ENCODE measurements around the gene KLK15. TPM values are rescaled to one million over a fixed set of nuclear protein-coding genes. Genes with fewer than 3 reads are reported as not detected.

The KLK15 gene
- total RNA-seq, 2 experiments from 2014 or later = not detected

DNA sequence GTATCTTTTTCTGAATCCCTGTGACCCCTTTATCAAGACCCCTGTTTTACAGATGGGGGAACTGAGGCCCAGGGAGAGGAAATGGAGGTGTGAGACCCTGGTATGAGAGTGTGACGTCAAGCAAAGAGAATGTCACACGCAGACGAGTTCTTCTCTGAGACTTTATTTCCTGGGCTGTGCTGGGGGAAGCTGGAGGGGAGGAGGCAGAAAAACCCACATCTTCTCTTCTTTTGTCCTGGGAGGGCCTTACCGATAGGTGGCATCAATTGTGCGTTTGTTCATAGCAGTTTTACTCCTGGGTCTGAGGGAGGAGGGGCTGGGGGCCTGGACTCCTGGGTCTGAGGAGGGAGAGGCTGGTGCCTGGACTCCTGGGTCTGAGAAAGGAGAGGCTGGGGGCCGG lies 4.9 kb upstream of the KLK15 start:
- H3K27ac ChIP-seq (ENCODE audit: low read depth in 1 of 2, low read length in 2 of 2) = no peak overlapping the region
- Mint-ChIP-seq H3K36me3 (ENCODE audit: low read depth) (no peaks in the 10 kb centered on the region), H3K27me3 (peaks cover 59% of the 10 kb centered on the region), H3K9me3 (no peaks in the 10 kb centered on the region), H3K27ac (no peak overlapping the region), H3K4me3 (no peak overlapping the region), H3K4me1 (ENCODE audit: low read depth) (peaks cover 12% of the 10 kb centered on the region)
- no peaks in the 10 kb centered on the region for H3K36me3 ChIP-seq (ENCODE audit: insufficient read depth, low read length)
- peaks cover 16% of the 10 kb centered on the region for H3K4me1 ChIP-seq (ENCODE audit: insufficient read depth, low read length)
- H3K27me3 ChIP-seq (ENCODE audit: control insufficient read depth in 1 of 2, insufficient read depth in 2 of 2, low read length in 2 of 2) = peaks cover 15 to 27% of the 10 kb centered on the region in 2 experiments
- intact Hi-C loops (cut with DNase I, micrococcal nuclease) = no loop called here
- no peak overlapping the region for H3K4me3 ChIP-seq (ENCODE audit: low read length)
- ATAC-seq (ENCODE audit: poor library complexity) = peak; percentile 32
- ChIA-PET CTCF (no interaction called here), POLR2A (no interaction called here)
- TF ChIP-seq, protein P1, sequence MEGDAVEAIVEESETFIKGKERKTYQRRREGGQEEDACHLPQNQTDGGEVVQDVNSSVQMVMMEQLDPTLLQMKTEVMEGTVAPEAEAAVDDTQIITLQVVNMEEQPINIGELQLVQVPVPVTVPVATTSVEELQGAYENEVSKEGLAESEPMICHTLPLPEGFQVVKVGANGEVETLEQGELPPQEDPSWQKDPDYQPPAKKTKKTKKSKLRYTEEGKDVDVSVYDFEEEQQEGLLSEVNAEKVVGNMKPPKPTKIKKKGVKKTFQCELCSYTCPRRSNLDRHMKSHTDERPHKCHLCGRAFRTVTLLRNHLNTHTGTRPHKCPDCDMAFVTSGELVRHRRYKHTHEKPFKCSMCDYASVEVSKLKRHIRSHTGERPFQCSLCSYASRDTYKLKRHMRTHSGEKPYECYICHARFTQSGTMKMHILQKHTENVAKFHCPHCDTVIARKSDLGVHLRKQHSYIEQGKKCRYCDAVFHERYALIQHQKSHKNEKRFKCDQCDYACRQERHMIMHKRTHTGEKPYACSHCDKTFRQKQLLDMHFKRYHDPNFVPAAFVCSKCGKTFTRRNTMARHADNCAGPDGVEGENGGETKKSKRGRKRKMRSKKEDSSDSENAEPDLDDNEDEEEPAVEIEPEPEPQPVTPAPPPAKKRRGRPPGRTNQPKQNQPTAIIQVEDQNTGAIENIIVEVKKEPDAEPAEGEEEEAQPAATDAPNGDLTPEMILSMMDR (IDR thresholded peaks at IDR 0.05) = no peak
- no peak for DNase-seq
- H3K9me3 ChIP-seq (ENCODE audit: control insufficient read depth in 1 of 2, insufficient read depth in 1 of 2, low read length in 2 of 2) = peaks cover 8 to 17% of the 10 kb centered on the region in 2 experiments

DNA sequence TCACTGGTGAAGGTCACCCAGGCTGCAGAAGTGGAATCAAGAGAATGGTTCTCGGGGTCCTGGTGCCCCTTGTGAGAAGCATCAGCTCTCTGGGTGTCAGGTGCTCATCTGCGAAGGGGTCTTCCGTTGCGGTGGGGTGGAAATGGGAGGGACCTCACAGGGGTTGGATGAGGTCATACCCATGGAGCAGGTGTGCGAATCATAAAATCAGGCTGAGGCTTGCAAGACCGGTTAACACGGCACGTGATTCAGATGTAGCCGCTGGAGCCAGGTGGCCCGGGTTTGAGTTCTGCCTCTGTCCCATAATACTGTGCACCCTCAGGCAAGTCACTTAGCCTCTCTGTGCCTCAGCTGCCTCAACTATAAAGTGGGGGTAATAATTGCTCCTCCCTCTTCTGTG lies 3.9 kb upstream of the KLK15 start:
- intact Hi-C loops (cut with DNase I, micrococcal nuclease) = no loop called here
- Histone ChIP-seq H3K27me3 (ENCODE audit: control insufficient read depth in 1 of 2, insufficient read depth in 2 of 2, low read length in 2 of 2) (peaks cover 20 to 31% of the 10 kb centered on the region in 2 experiments), H3K27ac (ENCODE audit: low read depth in 1 of 2, low read length in 2 of 2) (no peak overlapping the region), H3K9me3 (ENCODE audit: control insufficient read depth in 1 of 2, insufficient read depth in 1 of 2, low read length in 2 of 2) (peaks cover 0 to 11% of the 10 kb centered on the region in 2 experiments), H3K4me1 (ENCODE audit: insufficient read depth, low read length) (peaks cover 16% of the 10 kb centered on the region), H3K4me3 (ENCODE audit: low read length) (no peak overlapping the region), H3K36me3 (ENCODE audit: insufficient read depth, low read length) (no peaks in the 10 kb centered on the region)
- ChIA-PET CTCF (no interaction called here), POLR2A (no interaction called here)
- Mint-ChIP-seq H3K9me3 (no peaks in the 10 kb centered on the region), H3K27me3 (peaks cover 66% of the 10 kb centered on the region), H3K36me3 (ENCODE audit: low read depth) (no peaks in the 10 kb centered on the region), H3K4me1 (ENCODE audit: low read depth) (peaks cover 12% of the 10 kb centered on the region), H3K27ac (no peak overlapping the region), H3K4me3 (peak overlapping the region; percentile 88)
- no peak for DNase-seq
- TF ChIP-seq, protein P1 (IDR thresholded peaks at IDR 0.05) = no peak
- ATAC-seq (ENCODE audit: poor library complexity) = no peak

DNA sequence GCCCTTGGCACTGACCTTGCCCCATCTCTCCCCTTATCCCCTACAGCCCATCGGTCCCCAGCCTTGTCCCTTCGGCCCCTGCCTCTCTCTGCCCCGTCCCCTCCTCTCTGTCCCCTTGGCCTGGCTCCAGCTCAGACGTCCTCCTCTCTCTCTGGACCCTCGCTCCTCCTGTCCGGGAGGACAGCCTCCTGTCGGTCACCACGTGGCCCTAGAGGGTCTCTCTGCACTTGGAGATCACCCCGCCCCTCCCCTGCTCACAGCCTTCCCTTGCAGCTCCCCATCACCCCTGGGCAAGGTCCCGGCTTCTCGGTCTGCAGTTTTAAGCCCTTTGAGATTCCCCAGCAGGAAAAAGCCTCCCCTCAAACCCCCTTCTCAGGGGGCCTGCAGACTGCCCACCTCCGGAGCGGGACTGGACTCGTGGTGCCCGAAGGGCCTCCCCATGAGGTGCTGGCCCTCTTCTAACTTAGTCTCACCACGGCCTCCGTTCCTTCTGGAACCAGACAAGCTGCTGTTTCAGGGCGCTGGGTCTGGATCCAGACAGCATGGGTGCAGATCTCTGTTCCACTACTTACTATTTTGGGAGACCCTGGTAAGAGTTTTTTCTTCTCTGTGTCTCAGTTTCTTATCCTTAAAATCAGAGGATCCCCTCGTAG lies 3.3 kb upstream of the KLK15 start:
- Mint-ChIP-seq H3K4me1 (ENCODE audit: low read depth) (peaks cover 12% of the 10 kb centered on the region), H3K4me3 (peak overlapping the region; percentile 88), H3K27me3 (peaks cover 65% of the 10 kb centered on the region), H3K27ac (no peak overlapping the region), H3K36me3 (ENCODE audit: low read depth) (no peaks in the 10 kb centered on the region), H3K9me3 (no peaks in the 10 kb centered on the region)
- H3K4me1 ChIP-seq (ENCODE audit: insufficient read depth, low read length) = peaks cover 16% of the 10 kb centered on the region
- TF ChIP-seq, protein P1 (IDR thresholded peaks at IDR 0.05) = no peak
- no peak for DNase-seq
- peaks cover 0 to 9% of the 10 kb centered on the region in 2 experiments for H3K9me3 ChIP-seq (ENCODE audit: control insufficient read depth in 1 of 2, insufficient read depth in 1 of 2, low read length in 2 of 2)
- ATAC-seq (ENCODE audit: poor library complexity) = no peak
- H3K27me3 ChIP-seq (ENCODE audit: control insufficient read depth in 1 of 2, insufficient read depth in 2 of 2, low read length in 2 of 2) = peaks cover 21 to 31% of the 10 kb centered on the region in 2 experiments
- CTCF ChIA-PET = no interaction called here
- no peak overlapping the region for H3K27ac ChIP-seq (ENCODE audit: low read depth in 1 of 2, low read length in 2 of 2)
- H3K36me3 ChIP-seq (ENCODE audit: insufficient read depth, low read length) = no peaks in the 10 kb centered on the region
- H3K4me3 ChIP-seq (ENCODE audit: low read length) = peak overlapping the region; percentile 64
- POLR2A ChIA-PET = no interaction called here
- intact Hi-C loops (cut with DNase I, micrococcal nuclease) = no loop called here
